ENCODE measurements around the gene SGO2. TPM values are rescaled to one million over a fixed set of nuclear protein-coding genes. Genes with fewer than 3 reads are reported as not detected.

SGO2 gene
- total and polyA plus RNA-seq, 9 of the 15 experiments (the other 6 are each of a cell fraction or from before 2014, with no cell fraction given) = 14.5 to 25.9 (median 16.6) TPM

DNA sequence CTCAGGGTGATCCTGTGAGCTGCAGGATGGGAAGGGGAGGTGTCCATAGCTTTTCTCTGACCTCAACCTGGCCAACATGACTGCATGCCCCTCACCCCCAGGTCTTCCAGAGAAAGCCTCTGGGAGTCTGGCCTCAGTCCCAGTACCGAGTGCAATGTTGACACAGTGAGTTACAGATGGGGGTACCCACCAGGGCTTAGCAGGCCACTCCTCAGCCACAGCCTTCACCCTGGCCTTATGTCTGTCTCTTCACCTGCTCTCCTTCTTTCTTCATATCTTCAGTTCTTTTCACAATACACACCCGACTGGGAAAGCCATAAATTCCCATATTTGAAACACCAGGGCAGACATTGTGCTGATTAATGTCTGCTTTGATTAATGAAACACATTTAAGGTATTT is 93.3 kb downstream of the SGO2 start:
- in situ Hi-C loops (cut with MboI) = no loop called here
- H2AFZ ChIP-seq (ENCODE audit: low read depth, low read length) = no peak overlapping the region
- WGBS (ENCODE audit: insufficient coverage, low coverage, missing lambda C conversion rate) = 0% methylated on average over 2 of the region's 2 CpGs
- peaks cover 0 to 6% of the 10 kb centered on the region in 2 experiments; a peak in 1 of 5 replicates for H3K27me3 ChIP-seq (ENCODE audit: control insufficient read depth in 2 of 2, insufficient read depth in 2 of 2, low read length in 2 of 2)
- no peak for TF ChIP-seq ZNF77 (CRISPR knock-in tag; IDR thresholded peaks at IDR 0.05)
- no peak for TF ChIP-seq SMARCC2 (IDR thresholded peaks at IDR 0.05; ENCODE audit: low read depth)
- no peak for TF ChIP-seq MEF2A (IDR thresholded peaks at IDR 0.05; ENCODE audit: control insufficient read depth, low read depth, low read length)
- no peak for TF ChIP-seq ATF3 (IDR thresholded peaks at IDR 0.05)
- TF ChIP-seq ATF3 (CRISPR knock-in tag; conservative IDR thresholded peaks at IDR 0.05) = no peak
- no peak for TF ChIP-seq ESRRB (CRISPR knock-in tag; IDR thresholded peaks at IDR 0.05; ENCODE audit: borderline replicate concordance)
- BruUV-seq (replicated peaks) = no TSS peak
- intact Hi-C loops (cut with micrococcal nuclease) = loop anchor here (10.0 kb wide), 1 partner anchor 134 kb away; no protein-coding TSS in a partner anchor
- CTCF ChIA-PET (ENCODE audit: low intra/inter-chr PET ratio) = no interaction called here
- FAIRE-seq = no peak
- POLR2A ChIA-PET = interaction anchor here (1.0 kb wide), 1 partner anchor 12 kb away, joined by 3 read pairs; no protein-coding TSS in a partner anchor
- no peak overlapping the region for H3K4me3 ChIP-seq
- no peaks in the 10 kb centered on the region for H4K20me1 ChIP-seq (replicated peaks; ENCODE audit: control insufficient read depth, insufficient read depth, low read length)
- H3K4me2 ChIP-seq (ENCODE audit: insufficient read depth, low read length) = no peak overlapping the region
- no peaks in the 10 kb centered on the region for H3K36me3 ChIP-seq (ENCODE audit: control insufficient read depth, insufficient read depth, low read length)
- no peak overlapping the region for H3K27ac ChIP-seq (ENCODE audit: extremely low read depth, low read depth, low read length)
- H3K79me2 ChIP-seq (ENCODE audit: control insufficient read depth, insufficient read depth, low read length) = no peaks in the 10 kb centered on the region
- no peak for DNase-seq (ENCODE audit: extremely low read depth in 1 of 4, low spot score in 3 of 4)
- no peak for ATAC-seq
- peaks cover 0 to 5% of the 10 kb centered on the region in 2 experiments; a peak in 2 of 5 replicates for H3K4me1 ChIP-seq (replicated peaks in 1 of 2; ENCODE audit: control insufficient read depth in 2 of 2, insufficient read depth in 2 of 2, low read length in 2 of 2)
- no peaks in the 10 kb centered on the region for H3K9me1 ChIP-seq (ENCODE audit: control insufficient read depth, insufficient read depth, low read length)
- no peaks in the 10 kb centered on the region for H3K9me3 ChIP-seq (replicated peaks; ENCODE audit: control insufficient read depth, insufficient read depth, low read depth, low read length)
- no peak overlapping the region for H3K9ac ChIP-seq (ENCODE audit: insufficient read depth in 1 of 2, low read depth in 2 of 2, low read length in 2 of 2)

Measured in K562 (cell line).